RCC 7860 (cell line): Measurements from ENCODE around the gene ZSWIM4.

ENCODE experiments used
- DNase-seq: peaks from one replicate; pipeline ENCODE4 v3.0.0-alpha.2; 2015; ENCODE audit warnings: low spot score
- FAIRE-seq: peaks from 2 replicates; lab custom pipeline; 2012; peaks lifted over from hg19 to GRCh38; lab: Jason Lieb, UNC

Gene ZSWIM4

GRCh38 chr19:13866463-13867046, 71.3 kb downstream of the ZSWIM4 start:
- FAIRE-seq: no peak
- no peak for DNase-seq

GRCh38 chr19:13868663-13869062, 73.4 kb downstream of the ZSWIM4 start:
- DNase-seq (no peak), FAIRE-seq (no peak)

- FAIRE-seq (no peak), DNase-seq (no peak)
These were observed 74.0 kb downstream of the ZSWIM4 start for GRCh38 chr19:13869281-13869680.

- no peak for DNase-seq
- FAIRE-seq: no peak
These were observed 75.6 kb downstream of the ZSWIM4 start for GRCh38 chr19:13870873-13871272.

- no peak for FAIRE-seq
- DNase-seq: no peak
These were observed 77.1 kb downstream of the ZSWIM4 start for GRCh38 chr19:13872339-13872694.

GRCh38 chr19:13872695-13873389, 77.6 kb downstream of the ZSWIM4 start:
- no peak for FAIRE-seq
- no peak for DNase-seq

- DNase-seq: no peak
- no peak for FAIRE-seq
These were observed 78.7 kb downstream of the ZSWIM4 start for GRCh38 chr19:13873834-13874515.

GRCh38 chr19:13875824-13876223, 80.6 kb downstream of the ZSWIM4 start:
- DNase-seq: no peak
- no peak for FAIRE-seq

GRCh38 chr19:13876834-13877233, 81.6 kb downstream of the ZSWIM4 start, which contains the start of gene NANOS3:
Gene NANOS3, plus strand, starts transcription at chr19:13877134. Its CDS starts 115 bp downstream, at chr19:13877249.
- FAIRE-seq (no peak), DNase-seq (no peak)

- FAIRE-seq (no peak), DNase-seq (no peak)
These were observed 82.1 kb downstream of the ZSWIM4 start for GRCh38 chr19:13877303-13877702.

- FAIRE-seq (peak; percentile 79), DNase-seq (peak; percentile 93)
These were observed 85.1 kb downstream of the ZSWIM4 start for GRCh38 chr19:13880059-13881043.

GRCh38 chr19:13881251-13881691, 86.0 kb downstream of the ZSWIM4 start:
- FAIRE-seq: no peak
- no peak for DNase-seq
